ENCODE measurements around the gene TLE7.

DNA sequence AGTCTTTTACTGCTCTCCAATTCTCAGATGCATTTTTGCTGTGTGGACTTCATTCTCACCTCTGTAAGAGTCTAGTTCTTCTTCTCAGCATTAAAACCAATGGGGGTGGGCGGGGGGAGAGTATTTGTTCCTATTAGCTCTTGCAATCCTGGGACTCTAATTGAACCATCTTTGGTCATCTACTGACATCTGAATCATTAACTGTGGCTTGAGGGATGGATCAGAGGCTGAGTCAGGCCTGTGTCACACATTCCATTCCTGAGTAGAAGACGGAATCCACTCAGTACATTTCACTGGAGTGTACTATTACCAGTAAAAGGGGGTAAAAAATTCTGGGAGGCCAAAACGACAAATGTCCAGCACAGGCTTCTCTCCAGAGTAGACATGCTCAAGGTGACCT lies 33.0 kb upstream of the TLE7 start:
- TF ChIP-seq, protein P1, sequence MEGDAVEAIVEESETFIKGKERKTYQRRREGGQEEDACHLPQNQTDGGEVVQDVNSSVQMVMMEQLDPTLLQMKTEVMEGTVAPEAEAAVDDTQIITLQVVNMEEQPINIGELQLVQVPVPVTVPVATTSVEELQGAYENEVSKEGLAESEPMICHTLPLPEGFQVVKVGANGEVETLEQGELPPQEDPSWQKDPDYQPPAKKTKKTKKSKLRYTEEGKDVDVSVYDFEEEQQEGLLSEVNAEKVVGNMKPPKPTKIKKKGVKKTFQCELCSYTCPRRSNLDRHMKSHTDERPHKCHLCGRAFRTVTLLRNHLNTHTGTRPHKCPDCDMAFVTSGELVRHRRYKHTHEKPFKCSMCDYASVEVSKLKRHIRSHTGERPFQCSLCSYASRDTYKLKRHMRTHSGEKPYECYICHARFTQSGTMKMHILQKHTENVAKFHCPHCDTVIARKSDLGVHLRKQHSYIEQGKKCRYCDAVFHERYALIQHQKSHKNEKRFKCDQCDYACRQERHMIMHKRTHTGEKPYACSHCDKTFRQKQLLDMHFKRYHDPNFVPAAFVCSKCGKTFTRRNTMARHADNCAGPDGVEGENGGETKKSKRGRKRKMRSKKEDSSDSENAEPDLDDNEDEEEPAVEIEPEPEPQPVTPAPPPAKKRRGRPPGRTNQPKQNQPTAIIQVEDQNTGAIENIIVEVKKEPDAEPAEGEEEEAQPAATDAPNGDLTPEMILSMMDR (IDR thresholded peaks at IDR 0.05): no peak
- TF ChIP-seq POLR2A (IDR thresholded peaks at IDR 0.05): no peak

Data from lower leg skin (tissue), 3 donors.